Esophagus squamous epithelium (tissue), 5 donors: ENCODE results near the gene WDFY3. TPM values are rescaled to one million over a fixed set of nuclear protein-coding genes. Genes with fewer than 3 reads are reported as not detected.

Source experiments
- DNase-seq: peaks from one replicate; lab custom pipeline; 2025; lab: John Stamatoyannopoulos, UW
- H3K27ac ChIP-seq, 4 donors: fragments of 200-600 bp; sonication (generic); one replicate each; pipeline ENCODE4 v1.5.1; 2016 to 2019; ENCODE audit warnings: mild to moderate bottlenecking in 1 of 4
- H3K27me3 ChIP-seq, 4 donors: fragments of 200-600 bp; sonication (generic); 1 replicate in 3 of 4; 2 replicates in 1 of 4; pipeline versions ENCODE4 v1.5.1 to v1.6.0; 2017 to 2021; ENCODE audit warnings: antibody characterized with exemption in 1 of 4
- H3K36me3 ChIP-seq, 3 donors: fragments of 200-600 bp; sonication (generic); one replicate each; pipeline ENCODE4 v1.5.1; 2016 to 2019
- H3K4me1 ChIP-seq, 3 donors: fragments of 200-600 bp; sonication (generic); one replicate each; pipeline ENCODE4 v1.5.1; 2017 to 2019
- H3K4me3 ChIP-seq, 4 donors: fragments of 200-600 bp; sonication (generic); 1 replicate in 3 of 4; 2 replicates in 1 of 4; pipeline ENCODE4 v1.5.1; 2016 to 2019; ENCODE audit warnings: mild to moderate bottlenecking in 2 of 4, moderate library complexity in 1 of 4
- H3K9me3 ChIP-seq, 3 donors: fragments of 200-600 bp; sonication (generic); one replicate each; pipeline ENCODE4 v1.5.1; 2016 to 2019
- CTCF ChIP-seq, 6 experiments: fragments of 450-650 bp in 4 of 6; fragments of 200-600 bp in 2 of 6; sonication (generic) in 2 of 6; IDR thresholded peaks; one replicate each; pipeline ENCODE4 v1.5.1; 2016 to 2019; ENCODE audit warnings: antibody characterized with exemption in 6 of 6, mild to moderate bottlenecking in 4 of 6, moderate library complexity in 4 of 6
- POLR2A ChIP-seq, 4 donors: fragments of 450-650 bp; IDR thresholded peaks; one replicate each; pipeline ENCODE4 v1.6.1; 2017; ENCODE audit warnings: antibody characterized with exemption in 4 of 4, mild to moderate bottlenecking in 4 of 4, moderate library complexity in 3 of 4
- WGBS, 2 donors: methylation state at CpG; one replicate each; pipeline ENCODE4 v1.1.5; 2018; 5-methylcytosine and 5-hydroxymethylcytosine counted together
- intact Hi-C: fragments of 100-400 bp; cut with DNase I; formaldehyde crosslinking; loops from one replicate; pipeline ENCODE4 v1.15.0; 2022
- total RNA-seq, 4 donors: library from RNA; depleted of rRNA; stranded (reverse); fragments of >200 nt; gene quantifications; one replicate each; pipeline ENCODE4 v1.1.0, GENCODE V29; 2016
- donor health status: DM: yes; HTN: yes; CAD: no.

Gene WDFY3, protein sequence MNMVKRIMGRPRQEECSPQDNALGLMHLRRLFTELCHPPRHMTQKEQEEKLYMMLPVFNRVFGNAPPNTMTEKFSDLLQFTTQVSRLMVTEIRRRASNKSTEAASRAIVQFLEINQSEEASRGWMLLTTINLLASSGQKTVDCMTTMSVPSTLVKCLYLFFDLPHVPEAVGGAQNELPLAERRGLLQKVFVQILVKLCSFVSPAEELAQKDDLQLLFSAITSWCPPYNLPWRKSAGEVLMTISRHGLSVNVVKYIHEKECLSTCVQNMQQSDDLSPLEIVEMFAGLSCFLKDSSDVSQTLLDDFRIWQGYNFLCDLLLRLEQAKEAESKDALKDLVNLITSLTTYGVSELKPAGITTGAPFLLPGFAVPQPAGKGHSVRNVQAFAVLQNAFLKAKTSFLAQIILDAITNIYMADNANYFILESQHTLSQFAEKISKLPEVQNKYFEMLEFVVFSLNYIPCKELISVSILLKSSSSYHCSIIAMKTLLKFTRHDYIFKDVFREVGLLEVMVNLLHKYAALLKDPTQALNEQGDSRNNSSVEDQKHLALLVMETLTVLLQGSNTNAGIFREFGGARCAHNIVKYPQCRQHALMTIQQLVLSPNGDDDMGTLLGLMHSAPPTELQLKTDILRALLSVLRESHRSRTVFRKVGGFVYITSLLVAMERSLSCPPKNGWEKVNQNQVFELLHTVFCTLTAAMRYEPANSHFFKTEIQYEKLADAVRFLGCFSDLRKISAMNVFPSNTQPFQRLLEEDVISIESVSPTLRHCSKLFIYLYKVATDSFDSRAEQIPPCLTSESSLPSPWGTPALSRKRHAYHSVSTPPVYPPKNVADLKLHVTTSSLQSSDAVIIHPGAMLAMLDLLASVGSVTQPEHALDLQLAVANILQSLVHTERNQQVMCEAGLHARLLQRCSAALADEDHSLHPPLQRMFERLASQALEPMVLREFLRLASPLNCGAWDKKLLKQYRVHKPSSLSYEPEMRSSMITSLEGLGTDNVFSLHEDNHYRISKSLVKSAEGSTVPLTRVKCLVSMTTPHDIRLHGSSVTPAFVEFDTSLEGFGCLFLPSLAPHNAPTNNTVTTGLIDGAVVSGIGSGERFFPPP (N-terminal part only)
- total RNA-seq: 10 to 100 TPM; 30.9 to 70.0 (median 42.2) TPM

- peak within 1 kb of the TSS; percentile 84 to 93 (median 90) for H3K4me3 ChIP-seq
- peak within 1 kb of the TSS; percentile 92 to 96 (median 95) for H3K27ac ChIP-seq
- intact Hi-C loops: no loop called here
- DNase-seq: peak; percentile 33
- TF ChIP-seq CTCF (IDR thresholded peaks at IDR 0.05): no peak
- peak in 2 of 4 donors; percentile 62 to 76 for TF ChIP-seq POLR2A (IDR thresholded peaks at IDR 0.05)
- 1 to 3% methylated on average over 40 to 46 of the region's 58 CpGs for WGBS, 2 donors
- peaks cover 4 to 30% (median 4%) of the 10 kb centered on the region in 3 donors for H3K4me1 ChIP-seq
- no peaks in the 10 kb centered on the region for H3K27me3 ChIP-seq
- no peaks in the 10 kb centered on the region for H3K9me3 ChIP-seq
- H3K36me3 ChIP-seq: no peaks in the 10 kb centered on the region
Measured at GRCh38 chr4:84966382-84967242, at the start of gene WDFY3. Gene WDFY3 (minus strand): TSS chr4:84966690. CDS start chr4:84860591, 106,099 bp downstream.

DNA sequence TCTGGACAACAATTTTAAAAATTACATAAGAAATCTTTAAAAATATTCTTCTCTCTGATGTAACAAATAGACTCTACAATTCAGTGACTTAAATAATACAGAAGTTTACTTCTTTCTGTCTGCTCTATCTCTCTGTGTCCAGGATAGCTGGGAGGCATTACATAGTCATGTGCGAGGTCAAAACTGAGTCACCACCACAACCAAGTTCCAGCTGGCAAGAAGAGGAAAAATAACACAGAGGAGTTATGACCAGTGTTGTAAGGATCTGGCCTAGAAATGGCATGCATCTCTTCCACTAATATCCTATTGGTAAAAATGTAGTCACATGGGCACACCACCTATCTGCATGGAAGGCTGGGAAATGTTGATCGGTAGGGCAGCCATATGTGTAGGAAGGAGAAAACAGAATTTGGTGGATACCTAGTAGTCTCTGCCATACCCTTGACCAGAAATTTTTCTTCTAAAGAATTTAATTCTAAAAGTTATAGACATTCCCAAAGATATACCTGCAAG lies 39.4 kb upstream of the WDFY3 start:
- Histone ChIP-seq H3K36me3 (no peaks in the 10 kb centered on the region), H3K9me3 (no peaks in the 10 kb centered on the region), H3K27ac (no peak overlapping the region), H3K27me3 (no peaks in the 10 kb centered on the region), H3K4me3 (no peak overlapping the region), H3K4me1 (no peaks in the 10 kb centered on the region)
- 70 to 71% methylated on average over 2 of the region's 2 CpGs for WGBS, 2 donors
- intact Hi-C loops: no loop called here
- no peak for TF ChIP-seq POLR2A (IDR thresholded peaks at IDR 0.05)
- TF ChIP-seq CTCF (IDR thresholded peaks at IDR 0.05): no peak
- no peak for DNase-seq

GRCh38 chr4:85000343-85000742 lies 33.9 kb upstream of the WDFY3 start:
- Histone ChIP-seq H3K36me3 (no peaks in the 10 kb centered on the region), H3K4me3 (no peak overlapping the region), H3K9me3 (no peaks in the 10 kb centered on the region), H3K4me1 (no peaks in the 10 kb centered on the region), H3K27ac (no peak overlapping the region), H3K27me3 (no peaks in the 10 kb centered on the region)
- WGBS, 2 donors: 79 to 89% methylated on average over 3 of the region's 3 CpGs
- TF ChIP-seq POLR2A (IDR thresholded peaks at IDR 0.05): no peak
- TF ChIP-seq CTCF (IDR thresholded peaks at IDR 0.05): no peak
- intact Hi-C loops: no loop called here
- no peak for DNase-seq

DNA sequence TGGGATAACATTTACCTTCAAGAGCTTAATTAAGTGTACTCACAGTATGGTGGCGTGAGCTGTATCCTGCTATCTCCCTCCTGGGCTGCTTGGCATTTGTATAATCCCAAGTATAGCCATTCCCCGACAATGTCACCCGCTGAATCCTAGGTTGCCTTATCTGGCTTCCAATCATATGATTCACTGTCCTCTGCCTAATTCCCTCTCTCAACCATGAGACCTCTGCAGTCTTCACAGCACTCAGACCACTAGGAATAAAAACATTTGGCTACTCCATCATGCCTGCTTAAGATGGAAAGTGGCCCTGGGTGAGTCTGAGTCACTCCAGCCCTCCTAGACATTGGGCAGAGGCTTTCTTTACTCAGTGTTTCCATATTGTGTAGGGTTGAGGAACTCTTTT lies 28.9 kb upstream of the WDFY3 start:
- DNase-seq: no peak
- H3K27me3 ChIP-seq: no peaks in the 10 kb centered on the region
- no peak overlapping the region for H3K4me3 ChIP-seq
- H3K9me3 ChIP-seq: no peaks in the 10 kb centered on the region
- no peaks in the 10 kb centered on the region for H3K36me3 ChIP-seq
- H3K4me1 ChIP-seq: no peaks in the 10 kb centered on the region
- intact Hi-C loops: no loop called here
- no peak overlapping the region for H3K27ac ChIP-seq
- WGBS, 2 donors: 70 to 96% methylated on average over 3 of the region's 3 CpGs
- TF ChIP-seq POLR2A (IDR thresholded peaks at IDR 0.05) (no peak), CTCF (IDR thresholded peaks at IDR 0.05) (no peak)
